HTR-8/SVneo (cell line): ENCODE data around the gene ABCA2.

ENCODE experiments used
- DNase-seq: peaks from one replicate; pipeline ENCODE4 v3.0.0; 2011; ENCODE audit warnings: low spot score, mixed read lengths; ENCODE audit not compliant: insufficient read length
- FAIRE-seq: peaks from 2 replicates; lab custom pipeline; 2011; peaks lifted over from hg19 to GRCh38; lab: Jason Lieb, UNC

The ABCA2 gene

GRCh38 chr9:136972743-136973142 lies 55.3 kb downstream of the ABCA2 start:
- FAIRE-seq: no peak
- no peak for DNase-seq

DNA sequence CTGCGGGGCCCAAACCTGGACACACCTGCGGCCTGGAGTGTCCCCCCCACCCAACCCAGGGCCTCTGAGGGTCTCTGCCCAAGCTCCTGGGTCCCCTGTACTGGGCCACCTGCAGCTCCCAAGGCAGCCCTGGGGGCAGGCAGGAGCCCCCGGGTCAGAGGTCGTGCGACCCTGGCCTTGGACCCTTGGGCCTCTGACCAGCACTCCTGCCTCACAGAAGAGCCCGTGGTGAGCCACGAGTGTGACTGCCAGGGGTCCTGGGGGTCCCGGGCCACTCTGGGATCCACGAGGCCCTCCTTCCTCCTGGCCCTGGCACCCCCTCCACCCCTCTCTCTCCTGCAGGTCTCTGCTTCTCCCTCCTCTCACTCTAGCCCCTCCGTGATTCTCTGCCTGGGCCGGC lies 55.7 kb downstream of the ABCA2 start:
- DNase-seq (no peak), FAIRE-seq (no peak)

GRCh38 chr9:136971746-136972145 lies 56.3 kb downstream of the ABCA2 start:
- DNase-seq (no peak), FAIRE-seq (no peak)

- DNase-seq (no peak), FAIRE-seq (no peak)
These were observed 57.7 kb downstream of the ABCA2 start for GRCh38 chr9:136970361-136970760.

DNA sequence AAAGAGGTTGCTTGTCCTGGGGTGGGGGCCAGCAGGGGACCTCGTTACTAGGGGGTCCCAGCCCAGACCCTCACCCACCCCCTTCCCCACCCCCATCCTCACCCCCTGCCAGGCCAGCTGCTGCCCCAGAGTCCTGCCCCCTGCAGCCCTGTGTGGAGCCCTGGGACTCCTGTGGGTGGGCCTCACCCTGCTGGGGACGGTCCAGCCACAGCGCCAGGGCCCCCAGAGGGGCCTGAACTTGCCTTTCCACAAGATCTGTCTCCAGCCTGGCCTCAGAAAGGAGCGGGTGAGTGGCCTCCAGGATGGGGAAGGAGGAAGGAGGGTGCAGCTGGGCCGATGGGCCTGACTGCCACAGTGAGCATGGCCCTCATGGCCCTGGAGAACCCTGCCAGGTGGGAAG lies 58.3 kb downstream of the ABCA2 start:
- no peak for DNase-seq
- FAIRE-seq: no peak

DNA sequence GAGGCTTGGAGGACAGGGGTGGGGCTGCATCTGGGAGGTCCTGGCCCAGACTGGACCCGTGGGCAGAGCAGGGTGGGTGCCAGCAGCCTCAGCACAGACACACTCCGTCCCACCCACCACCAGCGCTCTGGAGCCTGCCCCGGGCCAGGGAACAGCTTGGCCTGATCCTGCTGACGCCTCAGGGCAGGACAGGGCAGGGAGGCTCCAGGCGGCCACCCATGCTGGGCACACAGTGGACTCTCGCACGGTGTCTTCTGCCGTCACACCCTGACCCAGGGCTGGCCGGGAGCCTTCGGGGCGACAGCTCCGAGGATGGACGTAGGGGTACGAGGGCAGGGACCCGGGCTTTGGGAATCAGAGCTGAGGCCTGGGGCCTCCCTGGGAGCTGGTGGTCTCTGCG lies 58.9 kb downstream of the ABCA2 start:
- DNase-seq: no peak
- no peak for FAIRE-seq

DNA sequence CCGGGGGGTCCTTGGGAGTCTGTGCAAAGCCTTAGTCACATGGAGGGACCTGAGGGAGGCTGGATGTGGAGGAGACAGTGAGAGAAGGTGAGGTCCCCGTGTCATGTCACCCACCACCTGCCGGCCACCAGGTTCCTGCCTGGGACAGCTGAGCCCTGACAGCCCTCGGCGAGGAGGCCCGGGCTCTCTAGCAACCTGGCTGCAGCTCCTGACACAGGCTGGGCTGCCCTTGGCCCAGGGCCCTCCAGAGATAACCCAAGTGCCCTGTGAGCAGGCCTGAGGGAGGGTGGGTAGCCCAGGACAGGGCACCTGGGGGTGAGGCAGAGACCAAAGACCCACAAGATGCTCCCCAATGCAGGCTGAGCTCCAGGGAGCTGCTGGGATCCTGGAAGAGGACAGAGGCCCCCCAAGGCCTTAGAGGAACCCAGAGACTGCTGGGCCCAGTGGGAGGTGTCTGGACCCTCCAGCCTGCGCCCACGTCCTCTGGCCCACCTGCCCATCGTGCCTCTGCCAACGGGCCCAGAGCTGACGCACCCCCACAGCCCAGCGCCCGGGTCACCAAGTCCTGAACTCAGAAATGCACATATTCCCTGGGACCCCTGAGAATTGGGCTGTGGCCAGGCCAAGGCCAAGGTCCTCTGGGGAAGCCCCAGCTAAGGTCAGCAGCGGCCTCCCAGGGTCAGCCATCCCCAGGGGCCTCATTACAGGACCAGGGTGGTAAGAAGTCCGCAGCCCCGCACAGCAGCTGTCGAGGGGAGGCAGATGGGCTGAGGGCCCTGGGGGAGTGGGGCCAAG lies 59.5 kb downstream of the ABCA2 start:
- no peak for FAIRE-seq

DNA sequence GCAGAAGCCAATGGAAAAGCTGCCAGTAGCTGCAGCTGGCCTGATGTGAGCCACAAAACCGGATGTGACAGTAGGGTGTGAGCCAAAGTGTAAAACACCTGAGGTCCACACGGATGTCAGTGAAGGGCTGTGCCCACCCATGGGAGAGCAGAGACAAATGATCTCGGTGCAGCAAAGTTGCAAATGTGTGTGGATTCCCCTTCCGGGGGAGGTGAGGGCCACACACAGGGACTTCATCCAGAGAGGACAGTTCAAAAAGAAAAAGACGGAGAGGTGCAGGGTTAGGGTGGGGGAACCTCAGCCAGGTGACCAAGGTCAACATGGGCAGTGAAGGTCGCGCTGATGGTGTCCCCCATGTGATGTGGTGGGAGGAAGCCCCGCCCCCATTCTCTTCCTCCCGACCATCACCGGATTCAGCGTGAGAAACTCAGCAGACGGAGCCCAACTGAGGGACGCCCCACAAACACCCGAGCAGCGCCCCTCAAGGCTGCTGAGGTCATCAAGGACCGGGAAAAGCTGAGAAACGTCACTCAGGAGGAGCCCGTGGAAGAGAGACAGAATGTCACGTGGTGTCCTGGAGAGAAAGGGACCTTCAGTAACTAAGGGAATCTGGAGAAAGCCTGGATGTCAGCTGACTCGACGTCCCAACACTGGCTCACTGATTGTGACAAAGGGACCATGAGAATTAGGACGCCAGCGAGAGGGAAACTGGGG lies 62.1 kb downstream of the ABCA2 start:
- FAIRE-seq: no peak
- no peak for DNase-seq

More for the DNA sequence above, 59.5 kb downstream of the ABCA2 start:
- DNase-seq: no peak

DNA sequence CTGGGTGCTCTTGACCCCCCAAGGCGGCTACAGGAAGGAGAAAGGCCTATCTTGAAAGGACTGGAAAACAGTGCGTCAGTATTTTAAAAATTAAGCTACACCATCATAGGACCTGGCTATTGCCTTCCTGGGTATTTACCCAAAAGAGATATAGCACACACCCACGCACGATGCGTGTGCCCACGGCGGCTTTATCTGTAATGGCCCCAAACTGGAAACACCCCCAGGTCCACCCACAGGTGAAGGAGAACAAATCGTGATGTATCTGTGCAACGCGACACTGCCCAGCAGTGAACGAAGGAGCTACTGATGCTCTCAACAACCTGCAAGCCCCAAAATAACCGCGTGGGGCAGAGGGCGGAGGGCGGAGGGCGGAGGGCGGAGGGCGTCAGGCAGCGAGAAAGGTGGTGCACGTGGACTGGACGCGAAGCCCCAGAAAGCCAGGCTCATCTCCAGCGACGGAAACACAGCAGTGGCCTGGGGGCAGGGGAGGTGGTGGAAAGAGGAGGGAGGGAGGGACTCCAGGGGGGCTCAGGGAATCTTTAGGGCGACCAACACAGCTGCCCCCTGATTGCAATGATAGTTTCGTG lies 63.1 kb downstream of the ABCA2 start:
- FAIRE-seq: no peak
- DNase-seq: no peak

DNA sequence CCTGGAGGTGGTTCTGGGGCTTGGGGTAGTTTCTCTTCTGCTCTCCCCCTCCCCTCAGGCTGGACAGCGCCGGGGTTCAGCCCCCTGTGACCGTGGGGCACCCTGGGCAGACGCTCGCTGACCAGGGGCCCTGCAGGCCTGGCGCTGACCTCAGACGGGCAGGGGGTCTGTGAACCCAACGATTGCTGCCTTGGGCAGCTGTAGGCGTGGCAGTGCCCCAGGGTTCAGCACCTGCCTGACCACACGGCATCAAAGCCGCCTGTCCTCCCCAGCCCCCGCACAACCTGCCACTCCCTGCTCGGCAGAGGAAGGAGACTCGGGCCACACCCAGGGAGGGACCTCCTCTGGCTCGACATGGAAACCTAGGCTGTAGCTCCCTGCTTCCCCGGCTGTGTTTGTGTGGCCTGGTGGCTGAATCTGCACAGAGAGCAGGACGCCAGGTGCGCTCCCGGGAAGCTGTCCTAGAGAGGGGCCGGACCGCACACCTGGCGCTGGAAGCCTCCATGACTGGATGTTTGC lies 63.8 kb downstream of the ABCA2 start:
- DNase-seq: no peak
- FAIRE-seq: no peak

- FAIRE-seq (no peak), DNase-seq (no peak)
These were observed 64.3 kb downstream of the ABCA2 start for GRCh38 chr9:136963751-136964150.

DNA sequence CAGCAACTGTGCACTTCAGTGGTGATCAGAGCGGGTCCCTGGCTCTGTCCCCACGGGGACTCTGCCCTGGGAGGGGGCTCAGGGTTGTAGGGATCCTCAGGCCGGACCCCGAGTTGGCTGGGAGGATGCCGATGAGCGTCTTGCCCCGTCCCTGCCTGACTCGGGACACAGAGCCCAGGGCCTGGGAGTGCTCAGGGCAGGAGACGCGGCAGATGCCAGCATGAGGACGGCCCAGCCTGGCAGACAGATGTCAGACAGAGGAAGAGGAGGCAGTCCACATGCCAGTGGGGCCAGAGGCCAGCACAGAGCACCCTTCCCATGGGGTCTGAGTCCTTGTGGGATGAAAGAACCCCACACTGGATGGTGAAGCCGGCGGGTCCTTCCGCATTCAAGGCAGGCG lies 64.7 kb downstream of the ABCA2 start:
- FAIRE-seq (no peak), DNase-seq (no peak)

- DNase-seq (no peak), FAIRE-seq (no peak)
These were observed 65.3 kb downstream of the ABCA2 start for GRCh38 chr9:136962701-136963248.

- FAIRE-seq (no peak), DNase-seq (no peak)
These were observed 65.9 kb downstream of the ABCA2 start for GRCh38 chr9:136962163-136962562.

GRCh38 chr9:136961279-136962065 lies 66.6 kb downstream of the ABCA2 start:
- DNase-seq (no peak), FAIRE-seq (no peak)

GRCh38 chr9:136960938-136961275 lies 67.1 kb downstream of the ABCA2 start:
- DNase-seq (no peak), FAIRE-seq (no peak)

- FAIRE-seq (no peak), DNase-seq (no peak)
These were observed 67.7 kb downstream of the ABCA2 start for GRCh38 chr9:136960212-136960937.

- no peak for FAIRE-seq
These were observed 68.9 kb downstream of the ABCA2 start for GRCh38 chr9:136958898-136959850.

More at GRCh38 chr9:136958898-136959850, 68.9 kb downstream of the ABCA2 start:
- no peak for DNase-seq
